CD14-positive monocyte (primary cell): ENCODE data around the gene ANTXR2. TPM values are rescaled to one million over a fixed set of nuclear protein-coding genes. Genes with fewer than 3 reads are reported as not detected.

ENCODE experiments used
- DNase-seq, 3 donors: peaks; one replicate each; pipeline ENCODE4 v3.0.0-alpha.2; 2011 to 2022
- H2AFZ ChIP-seq: 2 replicates; pipeline ENCODE4 v1.6.0; 2012; ENCODE audit warnings: mild to moderate bottlenecking, low read depth, low read length, inconsistent platforms; ENCODE audit not compliant: insufficient read depth, poor library complexity, severe bottlenecking
- H3K27ac ChIP-seq, 2 donors: 1 replicate in 1 of 2; 2 replicates in 1 of 2; pipeline ENCODE4 v1.5.1; 2012 to 2013; ENCODE audit warnings: low read length in 2 of 2, control low read depth in 1 of 2, inconsistent platforms in 1 of 2, low read depth in 1 of 2, mild to moderate bottlenecking in 1 of 2
- H3K27me3 ChIP-seq, 2 donors: one replicate each; pipeline versions ENCODE4 v1.6.0 to v1.6.1; 2011 to 2013; ENCODE audit warnings: low read length in 2 of 2; ENCODE audit not compliant: control insufficient read depth in 2 of 2, insufficient read depth in 2 of 2
- H3K36me3 ChIP-seq, 2 donors: replicated peaks in 1 of 2; 1 replicate in 1 of 2; 2 replicates in 1 of 2; pipeline versions ENCODE4 v1.5.1 to v1.6.1; 2012 to 2013; ENCODE audit warnings: low read length in 2 of 2, control low read depth in 1 of 2, inconsistent platforms in 1 of 2, mild to moderate bottlenecking in 1 of 2; ENCODE audit not compliant: insufficient read depth in 2 of 2, control insufficient read depth in 1 of 2
- H3K4me1 ChIP-seq, 2 donors: 1 replicate in 1 of 2; 2 replicates in 1 of 2; pipeline versions ENCODE4 v1.5.1 to v1.6.1; 2012 to 2013; ENCODE audit warnings: low read length in 2 of 2, control low read depth in 1 of 2, inconsistent platforms in 1 of 2, mild to moderate bottlenecking in 1 of 2, moderate library complexity in 1 of 2; ENCODE audit not compliant: insufficient read depth in 2 of 2, control insufficient read depth in 1 of 2
- H3K4me2 ChIP-seq: replicated peaks from 2 replicates; pipeline ENCODE3; 2012; ENCODE audit warnings: low read length, moderate library complexity, mild to moderate bottlenecking; ENCODE audit not compliant: poor library complexity, severe bottlenecking; ENCODE audit errors: extremely low read depth
- H3K4me3 ChIP-seq, 3 experiments: fragments of 200-600 bp in 1 of 3; sonication (generic) in 1 of 3; replicated peaks in 1 of 3; 1 replicate in 2 of 3; 2 replicates in 1 of 3; pipeline ENCODE4 v1.5.1; 2011 to 2013; ENCODE audit warnings: low read length in 3 of 3, mild to moderate bottlenecking in 3 of 3, control low read depth in 2 of 3, low read depth in 2 of 3, inconsistent platforms in 1 of 3, moderate library complexity in 1 of 3
- H3K79me2 ChIP-seq: 2 replicates; pipeline ENCODE4 v1.6.0; 2012; ENCODE audit warnings: mild to moderate bottlenecking, control low read depth, inconsistent platforms, low read length, moderate library complexity; ENCODE audit not compliant: insufficient read depth
- H3K9ac ChIP-seq: 2 replicates; pipeline ENCODE4 v1.6.0; 2017; ENCODE audit warnings: low read length, mild to moderate bottlenecking; ENCODE audit not compliant: insufficient read depth, poor library complexity, severe bottlenecking
- H3K9me3 ChIP-seq, 2 donors: replicated peaks in 1 of 2; 1 replicate in 1 of 2; 2 replicates in 1 of 2; pipeline versions ENCODE4 v1.5.1 to v1.6.1; 2012 to 2013; ENCODE audit warnings: low read length in 2 of 2, control low read depth in 1 of 2; ENCODE audit not compliant: control insufficient read depth in 1 of 2, insufficient read depth in 1 of 2
- H4K20me1 ChIP-seq: 2 replicates; pipeline ENCODE4 v1.6.0; 2012; ENCODE audit warnings: mild to moderate bottlenecking, low read length, control low read depth, moderate library complexity; ENCODE audit not compliant: insufficient read depth
- H3K27ac Mint-ChIP-seq, 7 donors: one replicate each; pipeline ENCODE4 v1.8.0; 2020; ENCODE audit warnings: mild to moderate bottlenecking in 7 of 7, mixed read lengths in 7 of 7, moderate library complexity in 6 of 7, inconsistent platforms in 2 of 7
- H3K27me3 Mint-ChIP-seq, 3 donors: one replicate each; pipeline ENCODE4 v1.8.0; 2021 to 2022; ENCODE audit warnings: low read depth in 3 of 3, mild to moderate bottlenecking in 3 of 3, mixed read lengths in 3 of 3, moderate library complexity in 3 of 3, inconsistent platforms in 1 of 3
- H3K36me3 Mint-ChIP-seq, 2 donors: one replicate each; pipeline ENCODE4 v1.8.0; 2020; ENCODE audit warnings: mixed read lengths in 2 of 2, inconsistent platforms in 1 of 2, mild to moderate bottlenecking in 1 of 2
- H3K4me1 Mint-ChIP-seq: one replicate; pipeline ENCODE4 v1.8.0; 2020; ENCODE audit warnings: mild to moderate bottlenecking, mixed read lengths
- H3K4me3 Mint-ChIP-seq, 2 donors: one replicate each; pipeline ENCODE4 v1.8.0; 2020; ENCODE audit warnings: mild to moderate bottlenecking in 2 of 2, mixed read lengths in 2 of 2, moderate library complexity in 1 of 2
- H3K9me3 Mint-ChIP-seq, 7 donors: one replicate each; pipeline ENCODE4 v1.8.0; 2020 to 2022; ENCODE audit warnings: mixed read lengths in 7 of 7, mild to moderate bottlenecking in 6 of 7, moderate library complexity in 6 of 7, inconsistent platforms in 2 of 7
- WGBS: methylation state at CpG from one replicate; pipeline ENCODE4 v1.1.5; 2013; ENCODE audit warnings: missing lambda C conversion rate; ENCODE audit not compliant: insufficient coverage; 5-methylcytosine and 5-hydroxymethylcytosine counted together
- intact Hi-C, 2 donors: fragments of 100-400 bp; cut with micrococcal nuclease; formaldehyde crosslinking; loops; one replicate each; pipeline versions ENCODE4 v1.15.0 to v1.15.1; 2023
- polyA plus RNA-seq, 3 donors: library from polyadenylated mRNA; depleted of rRNA in 1 of 3; unstranded in 2 of 3; stranded (reverse) in 1 of 3; fragments of 300-500 nt in 2 of 3; fragments of >200 nt in 1 of 3; fragmentation: Illumina TruSeq in 2 of 3; gene quantifications; 1 replicate in 2 of 3; 2 replicates in 1 of 3; pipeline ENCODE4 v1.2.3, GENCODE V29; 2012 to 2021
- TF ChIP-seq, protein P1 (sequence below): fragments of 200-600 bp; IDR thresholded peaks from one replicate; pipeline ENCODE4 v1.8.0; 2022; ENCODE audit warnings: antibody characterized with exemption, mild to moderate bottlenecking

Gene ANTXR2
- polyA plus RNA-seq, 3 donors, result 15.4 to 69.6 (median 59.2) TPM

DNA sequence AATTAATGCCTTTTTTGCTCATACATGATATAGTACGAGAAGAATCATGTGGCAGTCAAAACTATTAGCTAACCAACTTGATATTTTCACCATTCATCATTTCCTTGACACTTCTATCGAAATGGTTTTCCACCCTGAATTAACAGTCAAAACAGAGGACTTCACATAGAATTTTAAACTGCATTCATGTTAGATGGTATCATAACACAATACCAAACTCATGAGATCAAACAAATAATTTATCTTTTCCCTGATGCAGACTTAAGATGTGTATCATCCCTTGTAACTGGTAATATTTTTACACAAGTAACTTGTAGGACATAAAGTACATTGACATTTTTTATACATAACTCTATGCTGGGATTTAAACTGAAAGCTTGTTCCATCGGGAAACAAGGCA, 18.2 kb upstream of the ANTXR2 start:
- H3K36me3 ChIP-seq, result no peaks in the 10 kb centered on the region
- DNase-seq, result no peak
- no peak overlapping the region for H3K4me2 ChIP-seq
- TF ChIP-seq, protein P1, sequence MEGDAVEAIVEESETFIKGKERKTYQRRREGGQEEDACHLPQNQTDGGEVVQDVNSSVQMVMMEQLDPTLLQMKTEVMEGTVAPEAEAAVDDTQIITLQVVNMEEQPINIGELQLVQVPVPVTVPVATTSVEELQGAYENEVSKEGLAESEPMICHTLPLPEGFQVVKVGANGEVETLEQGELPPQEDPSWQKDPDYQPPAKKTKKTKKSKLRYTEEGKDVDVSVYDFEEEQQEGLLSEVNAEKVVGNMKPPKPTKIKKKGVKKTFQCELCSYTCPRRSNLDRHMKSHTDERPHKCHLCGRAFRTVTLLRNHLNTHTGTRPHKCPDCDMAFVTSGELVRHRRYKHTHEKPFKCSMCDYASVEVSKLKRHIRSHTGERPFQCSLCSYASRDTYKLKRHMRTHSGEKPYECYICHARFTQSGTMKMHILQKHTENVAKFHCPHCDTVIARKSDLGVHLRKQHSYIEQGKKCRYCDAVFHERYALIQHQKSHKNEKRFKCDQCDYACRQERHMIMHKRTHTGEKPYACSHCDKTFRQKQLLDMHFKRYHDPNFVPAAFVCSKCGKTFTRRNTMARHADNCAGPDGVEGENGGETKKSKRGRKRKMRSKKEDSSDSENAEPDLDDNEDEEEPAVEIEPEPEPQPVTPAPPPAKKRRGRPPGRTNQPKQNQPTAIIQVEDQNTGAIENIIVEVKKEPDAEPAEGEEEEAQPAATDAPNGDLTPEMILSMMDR, result no peak
- no peak overlapping the region for H3K4me3 ChIP-seq
- WGBS, result 92% methylated on average over 2 of the region's 3 CpGs
- H3K4me1 ChIP-seq, result no peaks in the 10 kb centered on the region
- intact Hi-C loops, result no loop called here
- Mint-ChIP-seq H3K27me3 (peaks cover 0 to 3% (median 2%) of the 10 kb centered on the region in 3 donors), H3K4me1 (no peaks in the 10 kb centered on the region), H3K4me3 (no peak overlapping the region), H3K27ac (no peak overlapping the region), H3K9me3 (no peaks in the 10 kb centered on the region), H3K36me3 (no peaks in the 10 kb centered on the region)
- H4K20me1 ChIP-seq, result no peaks in the 10 kb centered on the region
- no peak overlapping the region for H3K27ac ChIP-seq
- H3K9ac ChIP-seq, result no peak overlapping the region
- no peaks in the 10 kb centered on the region for H3K9me3 ChIP-seq
- H3K27me3 ChIP-seq, result no peaks in the 10 kb centered on the region
- H2AFZ ChIP-seq, result no peak overlapping the region
- H3K79me2 ChIP-seq, result no peaks in the 10 kb centered on the region

DNA sequence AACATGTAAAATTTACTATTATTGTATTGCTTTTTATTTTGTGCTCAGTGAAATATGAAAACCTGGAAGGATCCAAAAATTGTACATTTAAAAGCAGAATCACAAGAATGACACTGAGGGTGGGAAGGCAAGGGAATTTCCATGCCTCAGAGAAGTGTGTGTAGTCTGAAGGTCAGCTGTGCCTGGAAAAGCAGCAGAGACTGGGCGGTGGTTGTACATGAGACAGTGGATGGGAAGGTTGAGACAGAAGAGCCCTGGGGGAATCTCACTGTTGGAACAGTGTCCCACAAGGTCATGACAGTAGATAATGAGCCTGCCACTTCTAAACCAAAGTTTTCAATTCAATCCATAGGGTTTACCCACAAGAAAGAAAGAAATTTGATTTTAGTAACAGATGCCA, 17.1 kb upstream of the ANTXR2 start:
- no peak for DNase-seq
- intact Hi-C loops, result no loop called here
- no peak overlapping the region for H3K27ac ChIP-seq
- no peaks in the 10 kb centered on the region for H3K4me1 ChIP-seq
- no CpG with 5 or more reads among the region's 1 CpG for WGBS
- no peaks in the 10 kb centered on the region for H3K9me3 ChIP-seq
- Mint-ChIP-seq H3K36me3 (no peaks in the 10 kb centered on the region), H3K4me3 (no peak overlapping the region), H3K4me1 (no peaks in the 10 kb centered on the region), H3K27me3 (peaks cover 0 to 3% (median 2%) of the 10 kb centered on the region in 3 donors), H3K27ac (no peak overlapping the region), H3K9me3 (no peaks in the 10 kb centered on the region)
- H4K20me1 ChIP-seq, result no peaks in the 10 kb centered on the region
- no peak overlapping the region for H3K4me2 ChIP-seq
- no peaks in the 10 kb centered on the region for H3K27me3 ChIP-seq
- no peak overlapping the region for H2AFZ ChIP-seq
- no peaks in the 10 kb centered on the region for H3K36me3 ChIP-seq
- no peak overlapping the region for H3K9ac ChIP-seq
- H3K79me2 ChIP-seq, result no peaks in the 10 kb centered on the region
- H3K4me3 ChIP-seq, result no peak overlapping the region
- TF ChIP-seq, protein P1, result no peak
